AG04449 (cell line): ENCODE measurements around the gene PCDHA8.
A peak's percentile ranks its signal among the peaks of the same experiment; 100 is the strongest.
"Not testable (repeated sequence)": the region's sequence is repeated elsewhere in the genome, so short reads cannot be mapped to it uniquely, and the experiment has no call there.

ENCODE experiments used
- CTCF ChIA-PET: fragments of 350-600 bp; formaldehyde crosslinking; extraction: SDS; loops from one replicate; lab custom pipeline; 2021; ENCODE audit warnings: antibody characterized with exemption; lab: Yijun Ruan, JAX
- POLR2A ChIA-PET: fragments of 400-600, 350-600 bp; formaldehyde crosslinking; extraction: SDS; loops from one replicate; lab custom pipeline; 2020; ENCODE audit warnings: antibody characterized with exemption, inconsistent platforms; lab: Yijun Ruan, JAX
- DNase-seq: peaks from one replicate; pipeline ENCODE4 v3.0.0-alpha.2; 2010; ENCODE audit warnings: low read depth, low spot score
- H3K4me3 ChIP-seq: 2 replicates; pipeline ENCODE4 v1.5.1; 2011; ENCODE audit warnings: low read depth, mild to moderate bottlenecking, control low read depth, low read length
- TF ChIP-seq, protein P1 (sequence below): IDR thresholded peaks from one replicate; pipeline ENCODE4 v1.5.1; 2011; ENCODE audit warnings: mild to moderate bottlenecking, moderate library complexity, low read length, control low read depth, inconsistent platforms; ENCODE audit not compliant: insufficient read depth; ENCODE audit errors: missing control alignments

Gene PCDHA8

GRCh38 chr5:140840978-140841962, at the start of gene PCDHA8:
Gene PCDHA8 (plus strand): TSS chr5:140841187. CDS start chr5:140841322, 135 bp downstream.
- ChIA-PET POLR2A (no interaction called here), CTCF (no interaction called here)
- DNase-seq: no peak
- H3K4me3 ChIP-seq: no peak within 1 kb of the TSS
- TF ChIP-seq, protein P1, sequence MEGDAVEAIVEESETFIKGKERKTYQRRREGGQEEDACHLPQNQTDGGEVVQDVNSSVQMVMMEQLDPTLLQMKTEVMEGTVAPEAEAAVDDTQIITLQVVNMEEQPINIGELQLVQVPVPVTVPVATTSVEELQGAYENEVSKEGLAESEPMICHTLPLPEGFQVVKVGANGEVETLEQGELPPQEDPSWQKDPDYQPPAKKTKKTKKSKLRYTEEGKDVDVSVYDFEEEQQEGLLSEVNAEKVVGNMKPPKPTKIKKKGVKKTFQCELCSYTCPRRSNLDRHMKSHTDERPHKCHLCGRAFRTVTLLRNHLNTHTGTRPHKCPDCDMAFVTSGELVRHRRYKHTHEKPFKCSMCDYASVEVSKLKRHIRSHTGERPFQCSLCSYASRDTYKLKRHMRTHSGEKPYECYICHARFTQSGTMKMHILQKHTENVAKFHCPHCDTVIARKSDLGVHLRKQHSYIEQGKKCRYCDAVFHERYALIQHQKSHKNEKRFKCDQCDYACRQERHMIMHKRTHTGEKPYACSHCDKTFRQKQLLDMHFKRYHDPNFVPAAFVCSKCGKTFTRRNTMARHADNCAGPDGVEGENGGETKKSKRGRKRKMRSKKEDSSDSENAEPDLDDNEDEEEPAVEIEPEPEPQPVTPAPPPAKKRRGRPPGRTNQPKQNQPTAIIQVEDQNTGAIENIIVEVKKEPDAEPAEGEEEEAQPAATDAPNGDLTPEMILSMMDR: no peak

DNA sequence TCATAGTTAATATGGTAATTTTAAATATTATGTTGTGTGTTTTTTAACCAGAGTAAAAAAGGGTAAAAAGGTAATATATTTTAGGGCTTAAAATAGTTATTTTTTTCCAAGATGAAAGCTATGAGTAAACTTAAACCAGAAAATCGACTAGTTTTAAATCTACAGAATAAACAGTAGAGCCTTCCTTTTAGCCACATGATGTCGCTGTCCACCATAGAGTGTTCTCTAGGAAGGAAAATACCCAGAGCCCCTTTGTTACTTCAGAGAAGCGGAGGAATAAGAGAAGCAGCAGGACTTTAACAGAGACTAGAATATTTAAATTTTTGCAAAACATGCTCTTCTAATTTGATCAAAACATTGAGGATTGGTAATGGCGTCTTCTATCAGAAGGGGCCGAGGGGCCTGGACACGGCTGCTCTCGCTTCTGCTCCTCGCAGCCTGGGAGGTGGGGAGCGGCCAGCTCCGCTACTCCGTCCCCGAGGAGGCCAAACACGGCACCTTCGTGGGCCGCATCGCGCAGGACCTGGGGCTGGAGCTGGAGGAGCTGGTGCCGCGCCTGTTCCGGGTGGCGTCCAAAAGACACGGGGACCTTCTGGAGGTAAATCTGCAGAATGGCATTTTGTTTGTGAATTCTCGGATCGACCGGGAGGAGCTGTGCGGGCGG, 46.3 kb upstream of the PCDHA8 start, which contains the start of gene PCDHA2:
Gene PCDHA2 (plus strand): TSS at position 258 of the 664 bp plus-strand sequence.
- no peak within 1 kb of the TSS for H3K4me3 ChIP-seq
- no peak for DNase-seq
- POLR2A ChIA-PET: no interaction called here
- CTCF ChIA-PET: interaction anchor here (0.5 to 1.9 kb wide), 2 partner anchors 11 to 595 kb away, joined by 3 to 7 read pairs; partner anchors contain the start of gene PCDHA4
- TF ChIP-seq, protein P1: no peak

- CTCF ChIA-PET: interaction anchor here (1.9 kb wide), 1 partner anchor 11 kb away, joined by 7 read pairs; the partner anchor contains the start of gene PCDHA4
Measured at GRCh38 chr5:140795259-140795641, 45.7 kb upstream of the PCDHA8 start.

GRCh38 chr5:140796072-140796717, 44.8 kb upstream of the PCDHA8 start:
- H3K4me3 ChIP-seq, DNase-seq, POLR2A ChIA-PET: not testable (repeated sequence)
- CTCF ChIA-PET: interaction anchor here (1.9 kb wide), 1 partner anchor 10 kb away, joined by 7 read pairs; the partner anchor contains the start of gene PCDHA4

More at GRCh38 chr5:140795259-140795641, 45.7 kb upstream of the PCDHA8 start:
- TF ChIP-seq, protein P1: no peak
- H3K4me3 ChIP-seq: no peak overlapping the region
- POLR2A ChIA-PET: no interaction called here
- no peak for DNase-seq

DNA sequence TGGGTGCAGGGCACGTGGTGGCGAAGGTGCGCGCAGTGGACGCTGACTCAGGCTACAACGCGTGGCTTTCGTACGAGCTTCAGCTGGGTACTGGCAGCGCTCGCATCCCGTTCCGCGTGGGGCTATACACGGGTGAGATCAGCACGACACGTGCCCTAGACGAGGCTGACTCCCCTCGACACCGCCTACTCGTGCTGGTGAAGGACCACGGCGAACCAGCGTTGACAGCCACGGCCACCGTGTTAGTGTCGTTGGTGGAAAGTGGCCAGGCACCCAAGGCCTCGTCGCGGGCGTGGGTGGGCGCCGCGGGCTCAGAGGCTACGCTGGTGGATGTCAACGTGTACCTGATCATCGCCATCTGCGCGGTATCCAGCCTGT, 44.3 kb upstream of the PCDHA8 start:
- ChIA-PET POLR2A (no interaction called here), CTCF (no interaction called here)
- H3K4me3 ChIP-seq: no peak overlapping the region
- TF ChIP-seq, protein P1: no peak
- DNase-seq: no peak

GRCh38 chr5:140800816-140801493, 40.0 kb upstream of the PCDHA8 start, which contains the start of gene PCDHA3:
Gene PCDHA3 (plus strand): TSS chr5:140801057.
- POLR2A ChIA-PET: no interaction called here
- CTCF ChIA-PET: no interaction called here
- peak within 1 kb of the TSS; percentile 30 for H3K4me3 ChIP-seq

More at GRCh38 chr5:140800816-140801493, 40.0 kb upstream of the PCDHA8 start, which contains the start of gene PCDHA3:
- TF ChIP-seq, protein P1: no peak
- DNase-seq: no peak
